ENCODE measurements around the gene HLA-DPA1.

Gene HLA-DPA1

GRCh38 chr6:33077908-33078307 lies 4.5 kb upstream of the HLA-DPA1 start:
- H3K4me3 ChIP-seq (ENCODE audit: low read depth in 1 of 2, low read length in 2 of 2) = no peak overlapping the region
- DNase-seq = no peak
- TF ChIP-seq EZH2 (IDR thresholded peaks at IDR 0.05; ENCODE audit: borderline replicate concordance, low read depth, low read length, severe bottlenecking) (no peak), CTCF (IDR thresholded peaks at IDR 0.05; ENCODE audit: borderline replicate concordance, extremely low read depth, low read length, poor library complexity, severe bottlenecking) (no peak)
- no peaks in the 10 kb centered on the region for H3K36me3 ChIP-seq (ENCODE audit: insufficient read depth, low read length)
- ATAC-seq (ENCODE audit: insufficient read depth, low read depth) = no peak
- H3K9ac ChIP-seq (ENCODE audit: low read depth, low read length) = no peak overlapping the region
- H2AFZ ChIP-seq (ENCODE audit: low read depth, low read length) = no peak overlapping the region
- no peaks in the 10 kb centered on the region for H3K4me1 ChIP-seq (ENCODE audit: insufficient read depth, low read length)
- H3K79me2 ChIP-seq (ENCODE audit: insufficient read depth, low read length) = no peaks in the 10 kb centered on the region
- no peak overlapping the region for H3K4me2 ChIP-seq (ENCODE audit: insufficient read depth, low read length)
- no peaks in the 10 kb centered on the region for H3K9me3 ChIP-seq (ENCODE audit: insufficient read depth, low read length, severe bottlenecking)
- H3K27me3 ChIP-seq (ENCODE audit: insufficient read depth, low read length, poor library complexity) = peaks cover 40% of the 10 kb centered on the region
- 0 out of 2 replicates have a peak, but pooled peaks cover 2% of the 10 kb centered on the region for H4K20me1 ChIP-seq (ENCODE audit: insufficient read depth, low read length)
- H3K27ac ChIP-seq (ENCODE audit: low read length) = no peak overlapping the region

GRCh38 chr6:33076406-33076934 lies 3.0 kb upstream of the HLA-DPA1 start:
- no peak overlapping the region for H2AFZ ChIP-seq (ENCODE audit: low read depth, low read length)

GRCh38 chr6:33075568-33076405 lies 2.3 kb upstream of the HLA-DPA1 start, which contains the start of gene HLA-DPB1:
Gene HLA-DPB1, plus strand, starts transcription at chr6:33075990. Its CDS starts 52 bp downstream, at chr6:33076042.
- TF ChIP-seq CTCF (IDR thresholded peaks at IDR 0.05; ENCODE audit: borderline replicate concordance, extremely low read depth, low read length, poor library complexity, severe bottlenecking) (no peak), EZH2 (IDR thresholded peaks at IDR 0.05; ENCODE audit: borderline replicate concordance, low read depth, low read length, severe bottlenecking) (peak; percentile 51)
- no peak within 1 kb of the TSS for H3K27ac ChIP-seq (ENCODE audit: low read length)
- 0 out of 2 replicates have a peak, but pooled peaks cover 2% of the 10 kb centered on the region for H4K20me1 ChIP-seq (ENCODE audit: insufficient read depth, low read length)
- no peak for DNase-seq
- no peak within 1 kb of the TSS for H3K9ac ChIP-seq (ENCODE audit: low read depth, low read length)
- H3K4me1 ChIP-seq (ENCODE audit: insufficient read depth, low read length) = no peaks in the 10 kb centered on the region
- no peaks in the 10 kb centered on the region for H3K79me2 ChIP-seq (ENCODE audit: insufficient read depth, low read length)
- peaks cover 55% of the 10 kb centered on the region for H3K27me3 ChIP-seq (ENCODE audit: insufficient read depth, low read length, poor library complexity)
- H3K9me3 ChIP-seq (ENCODE audit: insufficient read depth, low read length, severe bottlenecking) = no peaks in the 10 kb centered on the region
- H2AFZ ChIP-seq (ENCODE audit: low read depth, low read length) = no peak within 1 kb of the TSS
- no peaks in the 10 kb centered on the region for H3K36me3 ChIP-seq (ENCODE audit: insufficient read depth, low read length)
- no peak within 1 kb of the TSS for H3K4me3 ChIP-seq (ENCODE audit: low read depth in 1 of 2, low read length in 2 of 2)
- H3K4me2 ChIP-seq (ENCODE audit: insufficient read depth, low read length) = no peak within 1 kb of the TSS
- peak; percentile 76 for ATAC-seq (ENCODE audit: insufficient read depth, low read depth)

More at GRCh38 chr6:33076406-33076934, 3.0 kb upstream of the HLA-DPA1 start:
- Histone ChIP-seq H3K4me3 (ENCODE audit: low read depth in 1 of 2, low read length in 2 of 2) (no peak overlapping the region), H3K4me2 (ENCODE audit: insufficient read depth, low read length) (no peak overlapping the region), H3K36me3 (ENCODE audit: insufficient read depth, low read length) (no peaks in the 10 kb centered on the region), H3K9me3 (ENCODE audit: insufficient read depth, low read length, severe bottlenecking) (no peaks in the 10 kb centered on the region), H3K27ac (ENCODE audit: low read length) (no peak overlapping the region), H3K79me2 (ENCODE audit: insufficient read depth, low read length) (no peaks in the 10 kb centered on the region), H4K20me1 (ENCODE audit: insufficient read depth, low read length) (0 out of 2 replicates have a peak, but pooled peaks cover 2% of the 10 kb centered on the region), H3K9ac (ENCODE audit: low read depth, low read length) (no peak overlapping the region), H3K4me1 (ENCODE audit: insufficient read depth, low read length) (no peaks in the 10 kb centered on the region), H3K27me3 (ENCODE audit: insufficient read depth, low read length, poor library complexity) (peaks cover 50% of the 10 kb centered on the region)
- no peak for ATAC-seq (ENCODE audit: insufficient read depth, low read depth)
- TF ChIP-seq EZH2 (IDR thresholded peaks at IDR 0.05; ENCODE audit: borderline replicate concordance, low read depth, low read length, severe bottlenecking) = peak; percentile 21
- no peak for TF ChIP-seq CTCF (IDR thresholded peaks at IDR 0.05; ENCODE audit: borderline replicate concordance, extremely low read depth, low read length, poor library complexity, severe bottlenecking)
- DNase-seq = no peak

Data from DND-41 (cell line).